Chondrocyte (in vitro differentiated cells): ENCODE results near the gene ATP8B4. TPM values are rescaled to one million over a fixed set of nuclear protein-coding genes. Genes with fewer than 3 reads are reported as not detected.

ENCODE experiments used
- DNase-seq: peaks from one replicate; pipeline ENCODE4 v3.0.0; 2021; ENCODE audit warnings: mixed read lengths, low spot score
- H3K27ac Mint-ChIP-seq: one replicate; pipeline ENCODE4 v1.8.0; 2021; ENCODE audit warnings: mild to moderate bottlenecking, moderate library complexity, mixed read lengths; ENCODE audit not compliant: unreplicated experiment
- H3K27me3 Mint-ChIP-seq: 2 replicates; pipeline ENCODE4 v1.8.0; 2021; ENCODE audit warnings: low read depth, mixed read lengths
- H3K36me3 Mint-ChIP-seq: 2 replicates; pipeline ENCODE4 v1.8.0; 2021; ENCODE audit warnings: low read depth, mixed read lengths
- H3K4me1 Mint-ChIP-seq: 2 replicates; pipeline ENCODE4 v1.8.0; 2021; ENCODE audit warnings: low read depth, mild to moderate bottlenecking, mixed read lengths
- H3K4me3 Mint-ChIP-seq: one replicate; pipeline ENCODE4 v1.8.0; 2021; ENCODE audit warnings: mild to moderate bottlenecking, moderate library complexity, mixed read lengths; ENCODE audit not compliant: unreplicated experiment
- H3K9me3 Mint-ChIP-seq: 2 replicates; pipeline ENCODE4 v1.8.0; 2021; ENCODE audit warnings: low read depth, mixed read lengths
- CTCF ChIP-seq: fragments of 200-600 bp; sonication (generic); IDR thresholded peaks from 2 replicates; pipeline ENCODE4 v1.5.0; 2021; ENCODE audit warnings: antibody characterized with exemption, mild to moderate bottlenecking, moderate library complexity
- total RNA-seq: library from RNA; stranded (reverse); gene quantifications from 3 replicates; pipeline ENCODE4 v1.2.1, GENCODE V29; 2021

Gene ATP8B4
- total RNA-seq, 1 donor from 2014 or later = not detected

- Mint-ChIP-seq H3K4me3 (no peak overlapping the region), H3K9me3 (peaks cover 2% of the 10 kb centered on the region), H3K4me1 (no peaks in the 10 kb centered on the region), H3K36me3 (no peaks in the 10 kb centered on the region), H3K27me3 (peaks cover 13% of the 10 kb centered on the region), H3K27ac (no peak overlapping the region)
- no peak for TF ChIP-seq CTCF
- DNase-seq = no peak
These were observed 200.0 kb downstream of the ATP8B4 start for GRCh38 chr15:49919034-49919433.

GRCh38 chr15:49918121-49918520 is 200.9 kb downstream of the ATP8B4 start:
- Mint-ChIP-seq H3K9me3 (peaks cover 6% of the 10 kb centered on the region), H3K4me3 (no peak overlapping the region), H3K36me3 (peaks cover 1% of the 10 kb centered on the region), H3K4me1 (no peaks in the 10 kb centered on the region), H3K27me3 (peaks cover 15% of the 10 kb centered on the region), H3K27ac (no peak overlapping the region)
- DNase-seq = no peak
- TF ChIP-seq CTCF = no peak

- H3K9me3 Mint-ChIP-seq = peaks cover 12% of the 10 kb centered on the region
- DNase-seq = no peak
These were observed 202.0 kb downstream of the ATP8B4 start for GRCh38 chr15:49916998-49917397.

GRCh38 chr15:49915822-49916221 is 203.2 kb downstream of the ATP8B4 start:
- Mint-ChIP-seq H3K36me3 (peaks cover 2% of the 10 kb centered on the region), H3K9me3 (peaks cover 16% of the 10 kb centered on the region), H3K27ac (no peak overlapping the region), H3K27me3 (peaks cover 17% of the 10 kb centered on the region), H3K4me1 (no peaks in the 10 kb centered on the region), H3K4me3 (no peak overlapping the region)
- TF ChIP-seq CTCF = no peak
- no peak for DNase-seq

More at GRCh38 chr15:49916998-49917397, 202.0 kb downstream of the ATP8B4 start:
- peaks cover 2% of the 10 kb centered on the region for H3K36me3 Mint-ChIP-seq
- peaks cover 16% of the 10 kb centered on the region for H3K27me3 Mint-ChIP-seq
- no peak overlapping the region for H3K4me3 Mint-ChIP-seq
- no peak overlapping the region for H3K27ac Mint-ChIP-seq
- no peak for TF ChIP-seq CTCF
- no peaks in the 10 kb centered on the region for H3K4me1 Mint-ChIP-seq

GRCh38 chr15:49908933-49909295 is 210.1 kb downstream of the ATP8B4 start:
- DNase-seq = no peak
- peaks cover 7% of the 10 kb centered on the region for H3K27me3 Mint-ChIP-seq
- TF ChIP-seq CTCF = no peak

More at GRCh38 chr15:49908933-49909295, 210.1 kb downstream of the ATP8B4 start:
- no peak overlapping the region for H3K27ac Mint-ChIP-seq
- H3K9me3 Mint-ChIP-seq = peaks cover 23% of the 10 kb centered on the region
- peaks cover 3% of the 10 kb centered on the region for H3K4me1 Mint-ChIP-seq
- no peak overlapping the region for H3K4me3 Mint-ChIP-seq
- H3K36me3 Mint-ChIP-seq = peaks cover 5% of the 10 kb centered on the region
